WTC11 (cell line): Measurements from ENCODE around the gene SLC27A2. TPM values are rescaled to one million over a fixed set of nuclear protein-coding genes. Genes with fewer than 3 reads are reported as not detected.

Source experiments
- ATAC-seq: fragments of 200-7000 bp; cut with Tn5 transposase; 2 replicates; pipeline ENCODE4 v1.10.0; 2021; ENCODE audit warnings: mild to moderate bottlenecking, moderate library complexity
- CTCF ChIA-PET: fragments of 300-600 bp; sonication (Branson Sonifier 250); formaldehyde crosslinking; loops from one replicate; lab custom pipeline; 2021; ENCODE audit warnings: antibody characterized with exemption; lab: Charles Lee
- POLR2A ChIA-PET: fragments of 350-600 bp; sonication (Branson Sonifier 250); formaldehyde crosslinking; loops from one replicate; lab custom pipeline; 2021; ENCODE audit warnings: antibody characterized with exemption; lab: Charles Lee
- DNase-seq: peaks from one replicate; pipeline ENCODE4 v3.0.0; 2021; ENCODE audit warnings: low spot score
- H3K27ac Mint-ChIP-seq: 2 replicates; pipeline ENCODE4 v1.8.0; 2021; ENCODE audit warnings: mixed read lengths
- H3K27me3 Mint-ChIP-seq: 2 replicates; pipeline ENCODE4 v1.8.0; 2021; ENCODE audit warnings: low read depth, mild to moderate bottlenecking, moderate library complexity, mixed read lengths
- H3K36me3 Mint-ChIP-seq: 2 replicates; pipeline ENCODE4 v1.8.0; 2021; ENCODE audit warnings: mixed read lengths
- H3K4me1 Mint-ChIP-seq: 2 replicates; pipeline ENCODE4 v1.8.0; 2022; ENCODE audit warnings: mixed read lengths
- H3K4me3 Mint-ChIP-seq: 2 replicates; pipeline ENCODE4 v1.8.0; 2021; ENCODE audit warnings: mild to moderate bottlenecking, moderate library complexity, mixed read lengths
- H3K9me3 Mint-ChIP-seq: 2 replicates; pipeline ENCODE4 v1.8.0; 2021; ENCODE audit warnings: mixed read lengths
- CBFB ChIP-seq: sonication (generic); formaldehyde crosslinking; IDR thresholded peaks from 2 replicates; pipeline ENCODE4 v1.8.1; 2022; ENCODE audit warnings: mild to moderate bottlenecking, low read depth, missing genetic modification reagents
- ELF4 ChIP-seq: sonication (generic); formaldehyde crosslinking; IDR thresholded peaks from 2 replicates; pipeline ENCODE4 v1.8.1; 2022; ENCODE audit warnings: low read depth, mild to moderate bottlenecking, moderate library complexity, missing genetic modification reagents
- ESRRA ChIP-seq: sonication (generic); formaldehyde crosslinking; IDR thresholded peaks from 2 replicates; pipeline ENCODE4 v1.8.1; 2022; ENCODE audit warnings: mild to moderate bottlenecking, missing genetic modification reagents, borderline replicate concordance
- FOXP1 ChIP-seq: sonication (generic); formaldehyde crosslinking; IDR thresholded peaks from 2 replicates; pipeline ENCODE4 v1.8.0; 2022; ENCODE audit warnings: missing genetic modification reagents, mild to moderate bottlenecking, moderate library complexity, borderline replicate concordance
- GABPB1 ChIP-seq: sonication (generic); formaldehyde crosslinking; IDR thresholded peaks from 2 replicates; pipeline ENCODE4 v1.8.1; 2023; ENCODE audit warnings: mild to moderate bottlenecking, missing genetic modification reagents
- MAX ChIP-seq: sonication (generic); formaldehyde crosslinking; IDR thresholded peaks from 2 replicates; pipeline ENCODE4 v1.8.0; 2022; ENCODE audit warnings: mild to moderate bottlenecking, missing genetic modification reagents
- MLX ChIP-seq: sonication (generic); formaldehyde crosslinking; IDR thresholded peaks from 2 replicates; pipeline ENCODE4 v1.8.1; 2023; ENCODE audit warnings: mild to moderate bottlenecking, missing genetic modification reagents, moderate library complexity
- NFYB ChIP-seq: sonication (generic); formaldehyde crosslinking; conservative IDR thresholded peaks from 2 replicates; pipeline ENCODE4 v1.8.0; 2022; ENCODE audit warnings: low read depth, missing genetic modification reagents
- OVOL2 ChIP-seq: fragments of 250-450 bp; sonication (Bioruptor Pico); IDR thresholded peaks from 2 replicates; pipeline ENCODE4 v1.9.0; 2021; ENCODE audit warnings: mild to moderate bottlenecking, borderline replicate concordance
- RELA ChIP-seq: sonication (generic); formaldehyde crosslinking; IDR thresholded peaks from 2 replicates; pipeline ENCODE4 v1.8.1; 2022; ENCODE audit warnings: missing genetic modification reagents, mild to moderate bottlenecking, borderline replicate concordance
- SMAD4 ChIP-seq: sonication (generic); formaldehyde crosslinking; IDR thresholded peaks from 2 replicates; pipeline ENCODE4 v1.8.0; 2022; ENCODE audit warnings: mild to moderate bottlenecking, missing genetic modification reagents
- SOX15 ChIP-seq: fragments of 250-450 bp; sonication (Bioruptor Pico); IDR thresholded peaks from 2 replicates; pipeline ENCODE4 v1.9.0; 2021; ENCODE audit warnings: mild to moderate bottlenecking
- STAT6 ChIP-seq: sonication (generic); formaldehyde crosslinking; conservative IDR thresholded peaks from 2 replicates; pipeline ENCODE4 v1.8.1; 2023; ENCODE audit warnings: mild to moderate bottlenecking, low read depth, missing genetic modification reagents, moderate library complexity
- ZNF423 ChIP-seq: fragments of 250-450 bp; sonication (Bioruptor Pico); IDR thresholded peaks from 2 replicates; pipeline ENCODE4 v2.1.2; 2022; ENCODE audit warnings: mild to moderate bottlenecking, moderate library complexity
- ZNF532 ChIP-seq: fragments of 250-450 bp; sonication (Bioruptor Pico); IDR thresholded peaks from 2 replicates; pipeline ENCODE4 v1.9.0; 2021; ENCODE audit warnings: mild to moderate bottlenecking, borderline replicate concordance
- total RNA-seq: library from RNA; stranded (reverse); gene quantifications from 3 replicates; pipeline ENCODE4 v1.2.3, GENCODE V29; 2021
- TF ChIP-seq, protein P1 (sequence below): sonication (generic); formaldehyde crosslinking; IDR thresholded peaks from 2 replicates; pipeline ENCODE4 v1.8.1; 2022; ENCODE audit warnings: low read depth, mild to moderate bottlenecking, moderate library complexity, missing genetic modification reagents, borderline replicate concordance
- TF ChIP-seq, protein P2 (sequence below): sonication (generic); formaldehyde crosslinking; IDR thresholded peaks from 2 replicates; pipeline ENCODE4 v1.8.1; 2023; ENCODE audit warnings: mild to moderate bottlenecking, missing genetic modification reagents, borderline replicate concordance
- TF ChIP-seq, protein P3 (sequence below): sonication (generic); formaldehyde crosslinking; IDR thresholded peaks from 2 replicates; pipeline ENCODE4 v1.8.1; 2023; ENCODE audit warnings: mild to moderate bottlenecking, missing genetic modification reagents, moderate library complexity
- TF ChIP-seq, protein P4 (sequence below): sonication (generic); formaldehyde crosslinking; IDR thresholded peaks from 2 replicates; pipeline ENCODE4 v1.8.0; 2022; ENCODE audit warnings: mild to moderate bottlenecking, missing genetic modification reagents
- TF ChIP-seq, protein P5 (sequence below): fragments of 250-450 bp; sonication (Bioruptor Pico); IDR thresholded peaks from 2 replicates; pipeline ENCODE4 v2.1.2; 2022; ENCODE audit warnings: mild to moderate bottlenecking, moderate library complexity

The SLC27A2 gene
- total RNA-seq, 1 experiment from 2014 or later, result 3.0 TPM

DNA sequence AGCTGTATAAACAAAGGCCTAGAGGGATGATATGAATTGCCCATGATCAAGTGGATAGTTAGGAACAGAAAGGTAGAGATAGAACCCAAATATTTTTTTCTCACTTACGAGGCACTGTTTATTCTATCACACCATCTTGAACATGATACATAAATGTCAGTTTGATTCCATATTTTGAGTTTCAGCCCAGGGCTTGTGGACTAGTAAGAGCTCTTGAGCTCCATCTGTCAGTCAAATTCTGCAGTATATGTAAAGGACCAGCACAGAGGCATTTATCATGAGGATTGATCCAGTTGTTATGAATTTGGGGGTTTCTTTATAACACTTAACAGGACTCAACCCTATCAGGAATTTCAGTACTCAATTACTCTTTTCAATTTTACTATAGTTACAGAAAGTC is 4.8 kb downstream of the SLC27A2 start (continued):
- TF ChIP-seq NFYB, result no peak
- TF ChIP-seq MAX (CRISPR knock-in tag), result no peak
- TF ChIP-seq GABPB1 (CRISPR knock-in tag), result no peak
- no peak for TF ChIP-seq ELF4 (CRISPR knock-in tag)

DNA sequence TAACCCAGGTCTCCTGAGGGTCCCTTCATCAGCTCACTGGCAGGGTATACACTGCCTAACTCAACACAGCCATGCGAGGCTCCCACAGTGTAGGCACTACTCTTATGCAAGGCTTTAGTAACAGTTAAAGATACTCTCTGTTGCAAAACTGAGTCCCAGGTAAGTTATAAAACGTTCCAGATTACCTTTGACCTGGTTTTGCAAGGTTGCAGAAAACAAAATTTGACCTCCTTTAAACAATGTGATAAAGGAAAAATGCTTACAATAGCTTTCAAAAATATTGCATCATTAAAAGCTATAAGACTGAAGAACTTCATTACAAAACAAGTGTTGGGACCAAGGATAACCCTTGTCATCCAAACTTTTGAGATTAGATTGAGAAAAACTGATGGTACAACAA is 5.5 kb downstream of the SLC27A2 start:
- Mint-ChIP-seq H3K9me3 (no peaks in the 10 kb centered on the region), H3K4me3 (no peak overlapping the region), H3K36me3 (no peaks in the 10 kb centered on the region), H3K27ac (no peak overlapping the region), H3K4me1 (peaks cover 16% of the 10 kb centered on the region), H3K27me3 (peaks cover 18% of the 10 kb centered on the region)
- ChIA-PET CTCF (interaction anchor here (1.3 to 1.8 kb wide), 2 partner anchors 42 to 129 kb away, joined by 4 read pairs; no protein-coding TSS in a partner anchor), POLR2A (no interaction called here)
- ATAC-seq (no peak), DNase-seq (no peak)
- no peak for TF ChIP-seq STAT6 (CRISPR knock-in tag)
- TF ChIP-seq SMAD4 (CRISPR knock-in tag), result no peak
- TF ChIP-seq, protein P1, sequence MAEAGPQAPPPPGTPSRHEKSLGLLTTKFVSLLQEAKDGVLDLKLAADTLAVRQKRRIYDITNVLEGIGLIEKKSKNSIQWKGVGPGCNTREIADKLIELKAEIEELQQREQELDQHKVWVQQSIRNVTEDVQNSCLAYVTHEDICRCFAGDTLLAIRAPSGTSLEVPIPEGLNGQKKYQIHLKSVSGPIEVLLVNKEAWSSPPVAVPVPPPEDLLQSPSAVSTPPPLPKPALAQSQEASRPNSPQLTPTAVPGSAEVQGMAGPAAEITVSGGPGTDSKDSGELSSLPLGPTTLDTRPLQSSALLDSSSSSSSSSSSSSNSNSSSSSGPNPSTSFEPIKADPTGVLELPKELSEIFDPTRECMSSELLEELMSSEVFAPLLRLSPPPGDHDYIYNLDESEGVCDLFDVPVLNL (CRISPR knock-in tag), result no peak
- TF ChIP-seq SOX15 (CRISPR knock-in tag), result no peak
- no peak for TF ChIP-seq ZNF532
- no peak for TF ChIP-seq ZNF423 (CRISPR knock-in tag)
- no peak for TF ChIP-seq OVOL2 (CRISPR knock-in tag)
- TF ChIP-seq, protein P2, sequence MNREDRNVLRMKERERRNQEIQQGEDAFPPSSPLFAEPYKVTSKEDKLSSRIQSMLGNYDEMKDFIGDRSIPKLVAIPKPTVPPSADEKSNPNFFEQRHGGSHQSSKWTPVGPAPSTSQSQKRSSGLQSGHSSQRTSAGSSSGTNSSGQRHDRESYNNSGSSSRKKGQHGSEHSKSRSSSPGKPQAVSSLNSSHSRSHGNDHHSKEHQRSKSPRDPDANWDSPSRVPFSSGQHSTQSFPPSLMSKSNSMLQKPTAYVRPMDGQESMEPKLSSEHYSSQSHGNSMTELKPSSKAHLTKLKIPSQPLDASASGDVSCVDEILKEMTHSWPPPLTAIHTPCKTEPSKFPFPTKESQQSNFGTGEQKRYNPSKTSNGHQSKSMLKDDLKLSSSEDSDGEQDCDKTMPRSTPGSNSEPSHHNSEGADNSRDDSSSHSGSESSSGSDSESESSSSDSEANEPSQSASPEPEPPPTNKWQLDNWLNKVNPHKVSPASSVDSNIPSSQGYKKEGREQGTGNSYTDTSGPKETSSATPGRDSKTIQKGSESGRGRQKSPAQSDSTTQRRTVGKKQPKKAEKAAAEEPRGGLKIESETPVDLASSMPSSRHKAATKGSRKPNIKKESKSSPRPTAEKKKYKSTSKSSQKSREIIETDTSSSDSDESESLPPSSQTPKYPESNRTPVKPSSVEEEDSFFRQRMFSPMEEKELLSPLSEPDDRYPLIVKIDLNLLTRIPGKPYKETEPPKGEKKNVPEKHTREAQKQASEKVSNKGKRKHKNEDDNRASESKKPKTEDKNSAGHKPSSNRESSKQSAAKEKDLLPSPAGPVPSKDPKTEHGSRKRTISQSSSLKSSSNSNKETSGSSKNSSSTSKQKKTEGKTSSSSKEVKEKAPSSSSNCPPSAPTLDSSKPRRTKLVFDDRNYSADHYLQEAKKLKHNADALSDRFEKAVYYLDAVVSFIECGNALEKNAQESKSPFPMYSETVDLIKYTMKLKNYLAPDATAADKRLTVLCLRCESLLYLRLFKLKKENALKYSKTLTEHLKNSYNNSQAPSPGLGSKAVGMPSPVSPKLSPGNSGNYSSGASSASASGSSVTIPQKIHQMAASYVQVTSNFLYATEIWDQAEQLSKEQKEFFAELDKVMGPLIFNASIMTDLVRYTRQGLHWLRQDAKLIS (CRISPR knock-in tag), result no peak
- no peak for TF ChIP-seq CBFB
- no peak for TF ChIP-seq MLX (CRISPR knock-in tag)
- no peak for TF ChIP-seq RELA (CRISPR knock-in tag)
- TF ChIP-seq, protein P3, sequence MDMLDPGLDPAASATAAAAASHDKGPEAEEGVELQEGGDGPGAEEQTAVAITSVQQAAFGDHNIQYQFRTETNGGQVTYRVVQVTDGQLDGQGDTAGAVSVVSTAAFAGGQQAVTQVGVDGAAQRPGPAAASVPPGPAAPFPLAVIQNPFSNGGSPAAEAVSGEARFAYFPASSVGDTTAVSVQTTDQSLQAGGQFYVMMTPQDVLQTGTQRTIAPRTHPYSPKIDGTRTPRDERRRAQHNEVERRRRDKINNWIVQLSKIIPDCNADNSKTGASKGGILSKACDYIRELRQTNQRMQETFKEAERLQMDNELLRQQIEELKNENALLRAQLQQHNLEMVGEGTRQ (CRISPR knock-in tag), result no peak
- TF ChIP-seq, protein P4, sequence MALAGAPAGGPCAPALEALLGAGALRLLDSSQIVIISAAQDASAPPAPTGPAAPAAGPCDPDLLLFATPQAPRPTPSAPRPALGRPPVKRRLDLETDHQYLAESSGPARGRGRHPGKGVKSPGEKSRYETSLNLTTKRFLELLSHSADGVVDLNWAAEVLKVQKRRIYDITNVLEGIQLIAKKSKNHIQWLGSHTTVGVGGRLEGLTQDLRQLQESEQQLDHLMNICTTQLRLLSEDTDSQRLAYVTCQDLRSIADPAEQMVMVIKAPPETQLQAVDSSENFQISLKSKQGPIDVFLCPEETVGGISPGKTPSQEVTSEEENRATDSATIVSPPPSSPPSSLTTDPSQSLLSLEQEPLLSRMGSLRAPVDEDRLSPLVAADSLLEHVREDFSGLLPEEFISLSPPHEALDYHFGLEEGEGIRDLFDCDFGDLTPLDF (CRISPR knock-in tag), result no peak
- TF ChIP-seq, protein P5, sequence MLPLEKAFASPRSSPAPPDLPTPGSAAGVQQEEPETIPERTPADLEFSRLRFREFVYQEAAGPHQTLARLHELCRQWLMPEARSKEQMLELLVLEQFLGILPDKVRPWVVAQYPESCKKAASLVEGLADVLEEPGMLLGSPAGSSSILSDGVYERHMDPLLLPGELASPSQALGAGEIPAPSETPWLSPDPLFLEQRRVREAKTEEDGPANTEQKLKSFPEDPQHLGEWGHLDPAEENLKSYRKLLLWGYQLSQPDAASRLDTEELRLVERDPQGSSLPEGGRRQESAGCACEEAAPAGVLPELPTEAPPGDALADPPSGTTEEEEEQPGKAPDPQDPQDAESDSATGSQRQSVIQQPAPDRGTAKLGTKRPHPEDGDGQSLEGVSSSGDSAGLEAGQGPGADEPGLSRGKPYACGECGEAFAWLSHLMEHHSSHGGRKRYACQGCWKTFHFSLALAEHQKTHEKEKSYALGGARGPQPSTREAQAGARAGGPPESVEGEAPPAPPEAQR (CRISPR knock-in tag), result no peak
- TF ChIP-seq FOXP1, result no peak
- TF ChIP-seq ESRRA (CRISPR knock-in tag), result no peak
